Measurements from ENCODE around the gene DEAF1.
A peak's percentile ranks its signal among the peaks of the same experiment; 100 is the strongest.

DEAF1 gene

GRCh38 chr11:721741-722345 lies 26.8 kb upstream of the DEAF1 start:
- no peak for DNase-seq (ENCODE audit: low read depth in 1 of 2, low spot score in 1 of 2)

- no peak for DNase-seq (ENCODE audit: low read depth in 1 of 2, low spot score in 1 of 2)
These were observed 26.3 kb upstream of the DEAF1 start for GRCh38 chr11:721247-721740.

- peak in 1 of 2 donors; percentile 35 for DNase-seq (ENCODE audit: low read depth in 1 of 2, low spot score in 1 of 2)
These were observed 25.7 kb upstream of the DEAF1 start for GRCh38 chr11:720642-721246.

- DNase-seq (ENCODE audit: low read depth in 1 of 2, low spot score in 1 of 2): no peak
These were observed 25.1 kb upstream of the DEAF1 start for GRCh38 chr11:720017-720641.

- DNase-seq (ENCODE audit: low read depth in 1 of 2, low spot score in 1 of 2): no peak
These were observed 24.4 kb upstream of the DEAF1 start for GRCh38 chr11:719214-720016.

- no peak for DNase-seq (ENCODE audit: low read depth in 1 of 2, low spot score in 1 of 2)
These were observed 19.4 kb upstream of the DEAF1 start for GRCh38 chr11:714436-714835.

GRCh38 chr11:709109-709997 lies 14.3 kb upstream of the DEAF1 start:
- DNase-seq (ENCODE audit: low read depth in 1 of 2, low spot score in 1 of 2): no peak

- DNase-seq (ENCODE audit: low read depth in 1 of 2, low spot score in 1 of 2): no peak
These were observed 13.5 kb upstream of the DEAF1 start for GRCh38 chr11:708511-708910.

- no peak for DNase-seq (ENCODE audit: low read depth in 1 of 2, low spot score in 1 of 2)
These were observed 12.9 kb upstream of the DEAF1 start for GRCh38 chr11:707817-708420.

- DNase-seq (ENCODE audit: low read depth in 1 of 2, low spot score in 1 of 2): no peak
These were observed 12.2 kb upstream of the DEAF1 start for GRCh38 chr11:706957-707816.

GRCh38 chr11:706439-706956 lies 11.5 kb upstream of the DEAF1 start:
- DNase-seq (ENCODE audit: low read depth in 1 of 2, low spot score in 1 of 2): no peak

GRCh38 chr11:705646-706438 lies 10.8 kb upstream of the DEAF1 start, which contains the start of gene EPS8L2:
Gene EPS8L2 (plus strand): TSS chr11:706231. CDS start chr11:709408, 3,177 bp downstream.
- DNase-seq (ENCODE audit: low read depth in 1 of 2, low spot score in 1 of 2): no peak

- DNase-seq (ENCODE audit: low read depth in 1 of 2, low spot score in 1 of 2): no peak
These were observed 10.0 kb upstream of the DEAF1 start for GRCh38 chr11:704781-705645.

- no peak for DNase-seq (ENCODE audit: low read depth in 1 of 2, low spot score in 1 of 2)
These were observed 9.2 kb upstream of the DEAF1 start for GRCh38 chr11:704228-704674.

GRCh38 chr11:703506-703905 lies 8.5 kb upstream of the DEAF1 start:
- no peak for DNase-seq (ENCODE audit: low read depth in 1 of 2, low spot score in 1 of 2)

GRCh38 chr11:702462-703461 lies 7.7 kb upstream of the DEAF1 start:
- no peak for DNase-seq (ENCODE audit: low read depth in 1 of 2, low spot score in 1 of 2)
